ENCODE results near the gene LEAP2.
A peak's percentile ranks its signal among the peaks of the same experiment; 100 is the strongest.

LEAP2 gene

DNA sequence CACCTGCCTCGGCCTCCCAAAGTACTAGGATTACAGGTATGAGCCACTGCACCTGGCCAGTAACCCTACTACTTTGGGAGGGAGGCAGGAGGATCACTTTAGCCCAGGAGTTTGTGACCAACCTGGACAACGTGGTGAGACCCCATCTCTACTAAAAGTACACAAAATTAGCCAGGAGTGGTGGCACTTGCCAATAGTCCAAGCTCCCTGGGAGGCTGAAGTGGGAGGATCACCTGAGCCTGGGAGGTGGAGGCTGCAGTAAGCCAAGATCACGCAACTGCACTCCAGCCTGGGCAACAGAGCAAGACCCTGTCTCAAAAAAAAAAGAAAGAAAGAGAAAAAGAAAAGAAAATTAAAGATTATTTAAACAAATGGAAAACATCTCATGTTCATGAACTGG is 17.5 kb upstream of the LEAP2 start:
- FAIRE-seq: no peak
- no peak for TF ChIP-seq POLR2A (IDR thresholded peaks at IDR 0.05; ENCODE audit: low read depth, low read length)

DNA sequence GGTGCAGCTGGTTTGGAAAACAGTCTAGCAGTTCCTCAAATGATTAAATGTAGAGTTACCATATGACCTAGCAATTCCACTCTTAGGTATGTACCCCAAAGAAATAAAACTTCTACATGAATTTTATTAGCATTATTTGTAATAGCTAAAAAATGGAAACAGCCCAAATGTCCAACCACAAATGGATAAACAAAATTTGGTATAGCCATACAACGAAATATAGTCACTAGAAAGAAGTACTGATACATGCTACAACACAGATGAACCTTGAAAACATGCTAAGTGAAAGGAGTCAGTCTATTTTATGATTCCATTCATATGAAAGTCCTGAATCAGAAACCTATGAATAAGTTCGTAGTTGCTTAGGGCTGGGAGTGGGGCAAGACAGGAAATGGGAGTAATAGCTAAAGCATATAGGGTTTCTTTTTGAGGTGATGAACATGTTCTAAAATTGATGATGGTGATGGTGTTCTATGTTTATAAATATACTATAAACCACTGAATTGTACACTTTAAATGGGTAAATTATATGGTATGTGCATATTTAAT is 13.5 kb upstream of the LEAP2 start:
- no peak for TF ChIP-seq POLR2A (IDR thresholded peaks at IDR 0.05; ENCODE audit: low read depth, low read length)
- DNase-seq (ENCODE audit: insufficient read length, low spot score): no peak
- FAIRE-seq: peak; percentile 20

More for the DNA sequence above, 17.5 kb upstream of the LEAP2 start:
- no peak for DNase-seq (ENCODE audit: insufficient read length, low spot score)

DNA sequence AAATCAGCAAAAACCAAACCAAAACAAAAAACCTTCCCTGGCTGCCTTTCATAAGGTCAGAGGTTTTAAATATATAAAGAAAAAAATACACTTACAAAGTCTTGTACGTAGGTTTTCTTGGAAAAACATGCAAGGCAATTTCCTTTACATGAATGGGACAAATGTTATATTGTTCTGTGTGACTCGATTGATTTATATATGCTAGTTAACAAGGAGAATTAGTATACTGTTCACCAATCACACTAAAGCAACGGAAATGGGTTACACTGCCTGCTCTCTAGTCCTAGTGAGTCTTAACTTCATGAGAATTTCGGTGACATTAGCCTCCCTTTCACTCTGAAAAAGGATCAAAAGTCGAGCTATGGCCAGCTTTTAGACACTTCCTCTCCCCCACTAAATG is 12.7 kb upstream of the LEAP2 start:
- FAIRE-seq: no peak
- no peak for TF ChIP-seq POLR2A (IDR thresholded peaks at IDR 0.05; ENCODE audit: low read depth, low read length)

DNA sequence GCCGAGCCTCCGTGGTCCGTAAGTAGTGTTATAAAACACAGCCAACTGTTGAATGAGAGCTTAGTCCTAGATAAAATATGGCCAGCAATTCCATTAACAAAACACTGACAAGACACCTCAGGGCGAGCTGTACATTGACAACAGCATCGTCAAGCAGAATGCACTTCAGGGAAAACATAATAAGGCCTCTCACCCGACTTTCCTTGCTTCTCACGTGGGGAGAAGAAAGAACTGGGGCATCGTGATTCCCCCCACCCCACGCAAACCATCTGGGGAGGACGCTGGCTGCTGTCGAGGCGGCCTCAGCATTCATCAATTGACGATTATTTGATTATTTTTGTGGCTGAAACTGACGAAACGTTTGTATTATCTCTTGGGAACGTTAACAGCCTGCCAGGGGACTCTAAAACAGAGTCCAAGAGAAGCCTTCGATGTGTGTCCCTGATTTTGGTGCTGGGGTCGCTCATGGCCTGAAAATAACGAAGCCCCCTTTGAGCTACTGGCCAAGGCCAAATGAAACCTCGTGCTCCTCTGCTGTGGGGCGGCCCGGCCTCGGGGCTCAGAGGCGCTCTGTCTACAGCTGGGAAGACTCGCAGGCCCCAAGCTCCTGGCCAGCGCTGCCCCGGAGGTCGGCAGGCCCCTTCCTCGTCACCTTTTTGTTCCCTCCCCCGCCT is 7.7 kb upstream of the LEAP2 start:
- FAIRE-seq: no peak
- no peak for DNase-seq (ENCODE audit: insufficient read length, low spot score)
- TF ChIP-seq POLR2A (IDR thresholded peaks at IDR 0.05; ENCODE audit: low read depth, low read length): no peak

More for the DNA sequence above, 12.7 kb upstream of the LEAP2 start:
- no peak for DNase-seq (ENCODE audit: insufficient read length, low spot score)

DNA sequence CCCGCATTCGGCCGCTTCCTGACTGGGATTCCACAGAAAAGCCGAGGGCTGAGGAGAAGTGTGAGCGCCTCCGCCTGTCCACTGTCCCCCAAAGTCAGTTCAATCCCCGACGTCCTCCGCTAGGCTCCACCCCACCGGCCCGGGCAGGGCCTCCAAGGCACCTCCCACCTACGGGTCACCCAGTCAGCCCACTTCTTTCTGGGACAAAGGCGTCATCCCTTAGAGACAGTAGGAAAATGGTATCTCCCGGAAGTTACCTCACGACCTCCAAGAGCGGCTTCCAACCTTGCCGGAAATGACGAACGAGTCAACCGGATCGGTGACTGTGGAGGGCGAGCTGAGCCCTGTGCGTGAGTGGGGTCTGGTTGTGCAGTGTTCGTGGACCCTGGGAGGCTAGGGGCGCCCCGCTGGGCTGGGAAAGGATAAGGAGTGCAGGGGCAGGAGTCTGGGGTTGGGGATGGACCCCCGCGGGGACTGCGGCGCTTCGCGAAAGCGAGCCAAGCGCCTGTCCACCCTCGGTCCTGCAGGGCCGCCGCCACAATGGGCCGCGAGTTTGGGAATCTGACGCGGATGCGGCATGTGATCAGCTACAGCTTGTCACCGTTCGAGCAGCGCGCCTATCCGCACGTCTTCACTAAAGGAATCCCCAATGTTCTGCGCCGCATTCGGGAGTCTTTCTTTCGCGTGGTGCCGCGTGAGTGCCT is 7.0 kb upstream of the LEAP2 start, which contains the start of the genes GDF9 and UQCRQ:
TSS of gene GDF9 (minus strand) at position 128 of the 704 bp plus-strand sequence. CDS start 1,936 bp downstream, outside the sequence.
TSS of gene UQCRQ (plus strand) at position 301 of the 704 bp plus-strand sequence. CDS start at position 541, 240 bp downstream.
- peak; percentile 94 for DNase-seq (ENCODE audit: insufficient read length, low spot score)
- FAIRE-seq: peak; percentile 83
- TF ChIP-seq POLR2A (IDR thresholded peaks at IDR 0.05; ENCODE audit: low read depth, low read length): peak; percentile 94

DNA sequence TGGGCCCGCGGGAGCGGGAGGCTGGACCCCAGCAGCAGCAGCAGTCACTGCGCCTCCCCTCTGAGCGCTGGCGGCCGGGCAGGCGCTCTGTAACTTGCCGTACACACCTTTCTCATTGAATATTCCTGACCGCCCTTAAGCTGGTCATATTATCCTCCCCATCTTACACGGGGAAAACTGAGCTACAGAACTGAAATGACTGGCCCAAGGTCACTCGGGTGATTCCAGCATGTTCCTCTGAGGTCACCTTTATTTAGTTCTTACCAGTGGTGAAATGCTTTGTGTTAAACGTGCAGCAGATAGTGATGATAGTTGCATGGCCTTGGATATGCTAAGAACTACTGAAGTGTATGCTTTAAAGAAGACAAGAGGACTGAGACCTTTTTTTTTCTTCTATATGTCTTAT is 6.4 kb upstream of the LEAP2 start:
- DNase-seq (ENCODE audit: insufficient read length, low spot score) (no peak), FAIRE-seq (no peak)
- TF ChIP-seq POLR2A (IDR thresholded peaks at IDR 0.05; ENCODE audit: low read depth, low read length): no peak

DNA sequence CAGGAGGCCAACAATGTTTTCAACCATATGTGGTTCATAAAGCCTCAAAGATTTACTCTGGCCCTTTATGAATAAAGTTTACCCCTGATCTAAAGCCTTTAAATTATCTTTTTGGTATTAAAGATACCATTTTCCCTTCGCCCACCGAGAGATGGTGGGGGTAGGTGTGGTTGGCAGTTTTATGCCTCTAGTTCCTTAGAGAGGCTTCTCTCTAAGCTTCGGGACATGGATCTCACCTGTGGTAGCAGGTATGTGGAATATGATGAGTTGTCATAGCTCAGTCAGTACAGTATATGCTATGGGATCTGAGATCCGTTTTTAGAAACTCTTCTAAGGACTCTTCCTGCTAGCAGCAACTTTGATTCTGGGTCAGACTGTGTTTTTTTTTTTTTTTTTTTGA is 4.7 kb upstream of the LEAP2 start:
- DNase-seq (ENCODE audit: insufficient read length, low spot score) (no peak), FAIRE-seq (no peak)
- no peak for TF ChIP-seq POLR2A (IDR thresholded peaks at IDR 0.05; ENCODE audit: low read depth, low read length)

DNA sequence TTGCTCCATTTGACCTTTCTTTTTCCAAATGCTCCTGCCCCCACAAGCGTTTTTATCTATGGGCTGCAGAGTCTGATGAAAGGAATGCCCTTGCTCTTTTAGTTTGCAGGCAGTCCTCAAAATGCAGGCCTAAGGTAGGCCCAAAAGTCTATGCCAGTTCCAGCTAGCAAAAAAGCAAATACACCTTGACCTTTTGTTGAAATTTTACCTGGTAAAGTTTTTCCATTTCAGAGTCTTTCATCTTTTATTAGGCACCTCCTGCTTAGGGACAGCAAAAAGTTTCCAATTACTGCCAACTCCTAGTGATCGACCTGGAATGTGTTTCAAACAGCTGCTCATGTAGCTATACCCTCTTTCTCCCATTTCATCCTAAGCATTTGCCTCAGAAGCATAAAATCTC is 2.7 kb upstream of the LEAP2 start:
- FAIRE-seq: no peak
- TF ChIP-seq POLR2A (IDR thresholded peaks at IDR 0.05; ENCODE audit: low read depth, low read length): no peak
- no peak for DNase-seq (ENCODE audit: insufficient read length, low spot score)

DNA sequence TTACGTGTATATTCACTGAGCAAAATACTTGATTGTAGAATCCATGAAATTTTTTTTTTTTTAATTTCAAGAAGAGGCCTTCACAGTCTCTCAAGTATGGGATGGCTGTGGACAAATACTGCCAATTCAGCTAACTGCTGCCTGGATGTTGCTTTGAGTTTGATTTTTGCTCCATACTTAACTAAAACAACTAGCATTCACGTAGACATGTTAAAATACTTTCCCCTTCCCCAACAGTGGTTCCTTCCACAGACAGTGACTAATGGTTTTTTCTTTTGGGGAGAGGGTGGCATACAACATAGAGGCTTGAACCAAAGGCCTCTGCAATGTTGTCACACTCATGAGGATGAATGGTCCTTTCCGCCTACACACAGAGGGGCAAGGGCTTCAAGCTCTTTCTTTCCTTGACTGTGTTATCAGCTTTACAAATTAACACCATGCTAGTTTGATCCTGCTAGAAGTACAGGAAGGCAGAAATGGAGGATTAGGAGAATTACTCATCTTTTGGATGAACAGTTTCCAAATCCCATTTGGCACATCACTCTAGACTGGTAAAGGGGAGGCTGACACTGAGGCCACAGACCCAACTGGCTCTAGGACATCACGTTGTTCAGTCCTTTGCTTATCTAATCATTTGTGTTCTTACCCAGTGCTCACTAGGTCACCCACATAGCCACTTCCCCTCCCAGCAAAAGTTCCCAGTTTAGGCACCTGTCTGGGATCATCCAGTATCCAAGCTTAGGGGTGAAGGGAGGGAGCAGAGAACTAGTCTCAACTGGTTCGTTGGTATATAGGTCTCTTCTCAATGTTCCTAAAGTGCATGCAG is 1.8 kb upstream of the LEAP2 start:
- FAIRE-seq: no peak

DNA sequence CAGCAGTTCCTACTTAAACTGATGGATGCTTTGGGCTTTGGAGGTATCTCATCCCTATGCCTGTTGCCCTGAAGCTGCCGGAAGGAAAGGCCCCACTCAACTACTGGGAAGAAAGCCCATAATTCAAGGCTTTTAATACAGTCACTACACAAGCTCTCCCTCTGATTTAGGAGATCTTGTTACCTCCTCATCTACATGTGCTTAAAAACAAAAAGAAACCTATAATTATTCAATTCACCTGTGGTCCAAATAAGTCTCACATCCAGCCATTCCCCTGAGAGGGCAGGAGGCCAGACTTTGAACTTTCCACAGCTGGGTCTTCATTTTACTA is 715 bp upstream of the LEAP2 start:
- TF ChIP-seq POLR2A (IDR thresholded peaks at IDR 0.05; ENCODE audit: low read depth, low read length): no peak
- FAIRE-seq: no peak
- DNase-seq (ENCODE audit: insufficient read length, low spot score): no peak

More for the DNA sequence above, 1.8 kb upstream of the LEAP2 start:
- no peak for DNase-seq (ENCODE audit: insufficient read length, low spot score)
- no peak for TF ChIP-seq POLR2A (IDR thresholded peaks at IDR 0.05; ENCODE audit: low read depth, low read length)

DNA sequence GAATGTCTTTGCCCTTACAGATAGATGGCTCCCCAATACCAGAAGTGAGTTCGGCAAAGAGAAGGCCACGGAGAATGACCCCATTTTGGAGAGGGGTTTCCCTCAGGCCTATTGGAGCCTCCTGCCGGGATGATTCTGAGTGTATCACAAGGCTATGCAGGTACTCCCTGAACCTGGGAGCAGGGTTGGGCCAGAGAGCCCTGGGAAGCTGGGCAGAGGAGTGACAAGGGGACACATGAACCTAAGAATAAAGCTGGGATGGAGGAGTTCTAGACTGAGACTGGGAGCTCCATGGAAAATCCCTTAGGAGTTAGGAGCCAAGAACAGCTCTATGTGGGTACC is 433 bp downstream of the LEAP2 start:
- TF ChIP-seq POLR2A (IDR thresholded peaks at IDR 0.05; ENCODE audit: low read depth, low read length): no peak
- no peak for FAIRE-seq
- DNase-seq (ENCODE audit: insufficient read length, low spot score): no peak

DNA sequence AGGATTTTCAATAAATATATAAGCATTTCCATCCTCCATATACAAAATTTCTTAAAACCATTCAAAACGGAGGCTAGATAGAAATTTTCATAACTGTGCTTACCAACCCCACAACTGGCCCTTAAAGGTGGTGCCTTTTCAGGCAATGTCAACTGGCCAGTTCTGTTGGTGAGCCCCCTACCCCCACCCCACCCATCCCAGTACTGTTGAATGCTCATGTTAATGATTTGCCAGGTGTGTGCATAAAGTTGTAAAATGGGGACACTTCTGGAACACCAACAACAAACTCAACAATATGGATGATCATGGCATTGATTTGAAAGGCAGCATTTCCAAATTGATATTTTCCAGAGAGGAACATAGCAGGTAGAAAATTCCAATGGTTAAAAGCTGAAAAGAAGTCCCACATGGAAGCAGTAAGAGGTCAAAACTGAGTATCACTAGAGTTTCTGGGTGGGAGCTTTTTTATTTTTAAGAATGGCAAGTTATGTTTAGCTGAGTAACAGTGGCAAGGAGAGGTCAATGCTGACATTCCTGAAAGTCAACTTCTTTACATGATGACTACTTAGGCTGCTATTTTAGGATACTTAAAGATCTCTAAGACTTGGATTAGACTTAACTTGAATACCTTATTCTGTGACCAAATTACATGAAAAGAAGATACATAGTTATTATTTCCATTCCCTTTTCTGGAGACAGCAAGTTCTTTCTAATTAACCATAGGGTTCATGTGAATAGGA is 2.7 kb downstream of the LEAP2 start:
- DNase-seq (ENCODE audit: insufficient read length, low spot score) (no peak), FAIRE-seq (no peak)
- no peak for TF ChIP-seq POLR2A (IDR thresholded peaks at IDR 0.05; ENCODE audit: low read depth, low read length)

DNA sequence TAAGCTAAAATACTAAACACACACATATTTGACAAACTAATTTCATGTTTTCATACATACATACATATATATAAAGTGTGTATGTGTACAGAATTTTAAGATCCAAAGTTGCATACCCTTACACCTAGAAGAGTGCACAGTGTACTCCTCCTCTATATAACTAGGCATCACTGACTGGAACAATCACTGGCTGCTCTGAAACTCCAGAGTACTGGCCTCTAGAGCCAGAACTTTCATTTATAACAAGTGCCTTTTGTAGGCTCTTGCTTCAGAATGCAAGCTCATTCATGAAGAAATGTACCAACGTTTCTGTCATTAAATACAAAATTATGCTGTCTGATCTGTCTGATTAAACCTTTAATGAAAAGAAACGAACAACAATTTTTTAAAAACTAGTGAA is 4.0 kb downstream of the LEAP2 start:
- DNase-seq (ENCODE audit: insufficient read length, low spot score) (no peak), FAIRE-seq (no peak)
- TF ChIP-seq POLR2A (IDR thresholded peaks at IDR 0.05; ENCODE audit: low read depth, low read length): no peak
